22Rv1 (cell line): ENCODE data around the gene COL27A1.

ENCODE experiments used
- ZFX ChIP-seq: fragments of 450-650 bp; IDR thresholded peaks from 2 replicates; pipeline ENCODE4 v1.6.1; 2017; ENCODE audit warnings: antibody characterized with exemption, borderline replicate concordance
- TF ChIP-seq, protein P1 (sequence below): fragments of 450-650 bp; IDR thresholded peaks from 2 replicates; pipeline ENCODE4 v1.5.1; 2017; ENCODE audit warnings: mild to moderate bottlenecking

DNA sequence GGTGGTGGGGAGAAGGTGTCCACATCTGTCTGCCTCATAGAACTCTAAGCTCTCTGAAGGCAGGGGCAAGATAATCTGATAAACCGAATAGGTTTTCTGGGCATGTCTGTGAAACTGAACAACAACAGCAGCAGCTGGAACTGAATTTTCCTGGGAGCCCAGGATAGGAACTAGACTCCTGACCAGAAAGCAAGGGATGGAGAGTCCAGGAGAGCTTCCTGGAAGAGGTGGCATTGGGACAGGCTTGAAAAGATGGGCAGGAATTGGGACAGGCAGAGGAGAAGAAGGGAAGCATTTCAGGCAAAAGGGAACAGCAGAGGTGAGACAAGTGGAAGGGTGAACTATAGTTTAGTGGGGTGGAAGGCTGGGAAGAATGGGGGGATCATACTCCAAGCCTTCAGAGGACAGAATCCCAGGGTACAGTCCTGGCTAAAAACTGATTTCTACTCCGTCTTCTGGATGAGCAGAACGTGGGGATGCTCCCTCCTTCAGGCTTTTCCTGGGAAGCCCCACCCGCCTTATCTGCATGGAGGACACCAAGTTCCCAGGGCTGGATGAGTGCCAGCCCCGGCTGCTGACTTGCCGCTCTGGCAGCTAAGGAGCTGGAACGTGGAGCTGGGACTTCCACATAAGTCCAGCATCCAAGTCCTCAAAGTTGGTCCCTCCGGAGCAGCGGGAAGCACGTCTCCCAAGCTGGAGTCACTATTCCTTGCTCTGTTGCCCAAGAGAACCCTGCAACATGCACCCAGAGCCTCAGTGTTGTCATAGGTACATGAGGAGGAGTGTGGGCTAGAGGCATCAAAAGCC is 42.4 kb upstream of the COL27A1 start:
- TF ChIP-seq, protein P1, sequence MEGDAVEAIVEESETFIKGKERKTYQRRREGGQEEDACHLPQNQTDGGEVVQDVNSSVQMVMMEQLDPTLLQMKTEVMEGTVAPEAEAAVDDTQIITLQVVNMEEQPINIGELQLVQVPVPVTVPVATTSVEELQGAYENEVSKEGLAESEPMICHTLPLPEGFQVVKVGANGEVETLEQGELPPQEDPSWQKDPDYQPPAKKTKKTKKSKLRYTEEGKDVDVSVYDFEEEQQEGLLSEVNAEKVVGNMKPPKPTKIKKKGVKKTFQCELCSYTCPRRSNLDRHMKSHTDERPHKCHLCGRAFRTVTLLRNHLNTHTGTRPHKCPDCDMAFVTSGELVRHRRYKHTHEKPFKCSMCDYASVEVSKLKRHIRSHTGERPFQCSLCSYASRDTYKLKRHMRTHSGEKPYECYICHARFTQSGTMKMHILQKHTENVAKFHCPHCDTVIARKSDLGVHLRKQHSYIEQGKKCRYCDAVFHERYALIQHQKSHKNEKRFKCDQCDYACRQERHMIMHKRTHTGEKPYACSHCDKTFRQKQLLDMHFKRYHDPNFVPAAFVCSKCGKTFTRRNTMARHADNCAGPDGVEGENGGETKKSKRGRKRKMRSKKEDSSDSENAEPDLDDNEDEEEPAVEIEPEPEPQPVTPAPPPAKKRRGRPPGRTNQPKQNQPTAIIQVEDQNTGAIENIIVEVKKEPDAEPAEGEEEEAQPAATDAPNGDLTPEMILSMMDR, result no peak
- TF ChIP-seq ZFX, result no peak
